ENCODE data around the gene LRRC74B. TPM values are rescaled to one million over a fixed set of nuclear protein-coding genes. Genes with fewer than 3 reads are reported as not detected.
"Not testable (repeated sequence)": the region's sequence is repeated elsewhere in the genome, so short reads cannot be mapped to it uniquely, and the experiment has no call there.

LRRC74B gene
- polyA plus RNA-seq, 2 of the 4 experiments (the other 2 are of a cell fraction): 0.08 to 0.10 TPM

- ChIA-PET CTCF (no interaction called here), POLR2A (no interaction called here)
- H3K4me2 ChIP-seq: no peak overlapping the region
- FAIRE-seq (no peak), ATAC-seq (no peak), DNase-seq (ENCODE audit: low read depth in 1 of 2, low spot score in 1 of 2) (no peak)
- no peaks in the 10 kb centered on the region for H3K9me3 ChIP-seq
- TF ChIP-seq NR3C1 (IDR thresholded peaks at IDR 0.05) (no peak), PBX3 (IDR thresholded peaks at IDR 0.05) (no peak), BHLHE40 (IDR thresholded peaks at IDR 0.05; ENCODE audit: low read depth, low read length) (no peak), RCOR1 (IDR thresholded peaks at IDR 0.05; ENCODE audit: low read depth, low read length) (no peak), TFCP2L1 (CRISPR knock-in tag; IDR thresholded peaks at IDR 0.05) (no peak), RARB (CRISPR knock-in tag; IDR thresholded peaks at IDR 0.05) (no peak), MAZ (IDR thresholded peaks at IDR 0.05; ENCODE audit: borderline replicate concordance, low read depth, low read length) (no peak), FOXS1 (CRISPR knock-in tag; IDR thresholded peaks at IDR 0.05) (no peak), RNF2 (IDR thresholded peaks at IDR 0.05; ENCODE audit: borderline replicate concordance, low read depth) (no peak), POLR2A (IDR thresholded peaks at IDR 0.05; ENCODE audit: low read length) (no peak), ESRRA (IDR thresholded peaks at IDR 0.05; ENCODE audit: borderline replicate concordance, low read length) (no peak)
- TF ChIP-seq, protein P1, sequence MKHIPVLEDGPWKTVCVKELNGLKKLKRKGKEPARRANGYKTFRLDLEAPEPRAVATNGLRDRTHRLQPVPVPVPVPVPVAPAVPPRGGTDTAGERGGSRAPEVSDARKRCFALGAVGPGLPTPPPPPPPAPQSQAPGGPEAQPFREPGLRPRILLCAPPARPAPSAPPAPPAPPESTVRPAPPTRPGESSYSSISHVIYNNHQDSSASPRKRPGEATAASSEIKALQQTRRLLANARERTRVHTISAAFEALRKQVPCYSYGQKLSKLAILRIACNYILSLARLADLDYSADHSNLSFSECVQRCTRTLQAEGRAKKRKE (CRISPR knock-in tag; IDR thresholded peaks at IDR 0.05; ENCODE audit: low read depth): no peak
- no peaks in the 10 kb centered on the region for H3K4me1 ChIP-seq
- WGBS (ENCODE audit: missing lambda C conversion rate): 44% methylated on average over 5 of the region's 5 CpGs
- no peak overlapping the region for H3K4me3 ChIP-seq
- H3K27ac ChIP-seq: no peak overlapping the region
These were observed 41.4 kb downstream of the LRRC74B start for GRCh38 chr22:21087119-21087518.

DNA sequence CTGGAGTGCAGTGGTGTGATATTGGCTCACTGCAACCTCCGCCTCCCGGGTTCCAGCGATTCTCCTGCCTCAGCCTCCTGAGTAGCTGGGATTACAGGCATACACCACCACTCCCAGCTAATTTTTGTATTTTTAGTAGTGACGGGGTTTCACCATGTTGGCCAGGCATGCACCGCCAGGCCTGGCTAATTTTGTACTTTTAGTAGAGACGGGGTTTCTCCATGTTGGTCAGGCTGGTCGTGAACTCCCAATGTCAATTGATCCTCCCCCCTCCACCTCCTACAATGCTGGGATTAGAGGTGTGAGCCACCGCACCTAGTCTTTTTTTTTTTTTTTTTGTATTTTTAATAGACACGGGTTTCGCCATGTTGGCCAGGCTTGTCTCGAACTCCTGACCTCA is 42.2 kb downstream of the LRRC74B start:
- POLR2A ChIA-PET, FAIRE-seq, H3K4me3 ChIP-seq: not testable (repeated sequence)

DNA sequence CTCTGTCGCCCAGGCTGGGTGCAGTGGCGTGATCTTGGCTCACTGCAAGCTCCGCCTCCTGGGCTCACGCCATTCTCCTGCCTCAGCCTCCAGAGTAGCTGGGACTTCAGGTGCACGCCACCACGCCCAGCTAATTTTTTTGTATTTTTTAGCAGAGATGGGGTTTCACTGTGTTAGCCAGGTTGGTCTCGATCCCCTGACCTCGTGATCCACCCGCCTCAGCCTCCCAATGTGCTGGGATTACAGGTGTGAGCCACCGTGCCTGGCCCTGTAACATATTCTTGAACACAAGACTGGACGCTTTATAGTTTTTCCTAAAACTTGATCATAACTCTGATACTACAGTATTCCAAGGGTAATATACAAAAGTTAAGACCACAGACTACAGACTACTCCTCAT is 45.5 kb downstream of the LRRC74B start:
- ATAC-seq; H3K4me3 ChIP-seq; POLR2A ChIA-PET; H3K4me2 ChIP-seq; FAIRE-seq; H3K27ac ChIP-seq; DNase-seq (ENCODE audit: low read depth in 1 of 2, low spot score in 1 of 2); H3K4me1 ChIP-seq; H3K9me3 ChIP-seq: not testable (repeated sequence)
- CTCF ChIA-PET: interaction anchor here (1.3 to 1.8 kb wide), 2 partner anchors 10 to 12 kb away, joined by 4 to 6 read pairs; no protein-coding TSS in a partner anchor
- 73% methylated on average over 11 of the region's 11 CpGs for WGBS (ENCODE audit: missing lambda C conversion rate)

More for the DNA sequence above, 42.2 kb downstream of the LRRC74B start:
- H3K9me3 ChIP-seq; H3K4me2 ChIP-seq; ATAC-seq; DNase-seq (ENCODE audit: low read depth in 1 of 2, low spot score in 1 of 2); H3K27ac ChIP-seq; CTCF ChIA-PET; H3K4me1 ChIP-seq: not testable (repeated sequence)
- 86% methylated on average over 11 of the region's 11 CpGs for WGBS (ENCODE audit: missing lambda C conversion rate)

- ATAC-seq (no peak), FAIRE-seq (no peak), DNase-seq (ENCODE audit: low read depth in 1 of 2, low spot score in 1 of 2) (no peak)
- WGBS (ENCODE audit: missing lambda C conversion rate): 53% methylated on average over 3 of the region's 3 CpGs
- POLR2A ChIA-PET: no interaction called here
- no peak overlapping the region for H3K4me2 ChIP-seq
- TF ChIP-seq TP53 (CRISPR knock-in tag; IDR thresholded peaks at IDR 0.05): no peak
- no peak for TF ChIP-seq HOXB5 (CRISPR knock-in tag; IDR thresholded peaks at IDR 0.05)
- TF ChIP-seq HMGXB4 (CRISPR knock-in tag; IDR thresholded peaks at IDR 0.05; ENCODE audit: borderline replicate concordance): no peak
- H3K9me3 ChIP-seq: no peaks in the 10 kb centered on the region
- H3K4me3 ChIP-seq: no peak overlapping the region
- no peak overlapping the region for H3K27ac ChIP-seq
- CTCF ChIA-PET: interaction anchor here (1.3 to 1.8 kb wide), 2 partner anchors 9 to 10 kb away, joined by 6 to 7 read pairs; no protein-coding TSS in a partner anchor
- H3K4me1 ChIP-seq: no peaks in the 10 kb centered on the region
These were observed 47.2 kb downstream of the LRRC74B start for GRCh38 chr22:21092797-21093554.

- H3K9me3 ChIP-seq; H3K4me2 ChIP-seq; POLR2A ChIA-PET; H3K4me3 ChIP-seq; FAIRE-seq; ATAC-seq; H3K4me1 ChIP-seq; H3K27ac ChIP-seq; DNase-seq (ENCODE audit: low read depth in 1 of 2, low spot score in 1 of 2): not testable (repeated sequence)
- WGBS (ENCODE audit: missing lambda C conversion rate): 87% methylated on average over 8 of the region's 9 CpGs
- CTCF ChIA-PET: interaction anchor here (1.3 kb wide), 1 partner anchor 8 kb away, joined by 7 read pairs; no protein-coding TSS in a partner anchor
These were observed 47.9 kb downstream of the LRRC74B start for GRCh38 chr22:21093555-21094137.
